ENCODE measurements around the gene SOX9. TPM values are rescaled to one million over a fixed set of nuclear protein-coding genes. Genes with fewer than 3 reads are reported as not detected.

Gene SOX9
- total RNA-seq, 2 donors from 2014 or later: 52.3 to 74.2 TPM

- Histone ChIP-seq H3K4me1 (no peaks in the 10 kb centered on the region), H3K27ac (no peak overlapping the region), H3K9me3 (no peaks in the 10 kb centered on the region), H3K27me3 (no peaks in the 10 kb centered on the region), H3K9ac (ENCODE audit: low read depth in 2 of 2, low read length in 2 of 2) (no peak overlapping the region), H3K4me3 (no peak overlapping the region), H3K36me3 (no peaks in the 10 kb centered on the region)
- DNase-seq: no peak
- no peak for TF ChIP-seq CTCF (IDR thresholded peaks at IDR 0.05)
- intact Hi-C loops (cut with DNase I): no loop called here
Measured at GRCh38 chr17:72079700-72080099, 41.1 kb upstream of the SOX9 start.

- no peak overlapping the region for H3K27ac ChIP-seq
- no peaks in the 10 kb centered on the region for H3K9me3 ChIP-seq
- H3K4me1 ChIP-seq: no peaks in the 10 kb centered on the region
- intact Hi-C loops (cut with DNase I): no loop called here
- no peak for DNase-seq
- H3K9ac ChIP-seq (ENCODE audit: low read depth in 2 of 2, low read length in 2 of 2): no peak overlapping the region
- H3K27me3 ChIP-seq: no peaks in the 10 kb centered on the region
- H3K4me3 ChIP-seq: no peak overlapping the region
- no peaks in the 10 kb centered on the region for H3K36me3 ChIP-seq
- no peak for TF ChIP-seq CTCF (IDR thresholded peaks at IDR 0.05)
Measured at GRCh38 chr17:72087876-72088275, 32.9 kb upstream of the SOX9 start.

GRCh38 chr17:72089453-72089987 is 31.3 kb upstream of the SOX9 start:
- no peak overlapping the region for H3K4me3 ChIP-seq
- DNase-seq: no peak
- intact Hi-C loops (cut with DNase I): no loop called here
- H3K27me3 ChIP-seq: no peaks in the 10 kb centered on the region
- H3K27ac ChIP-seq: no peak overlapping the region
- H3K9ac ChIP-seq (ENCODE audit: low read depth in 2 of 2, low read length in 2 of 2): no peak overlapping the region
- TF ChIP-seq CTCF (IDR thresholded peaks at IDR 0.05): no peak
- no peaks in the 10 kb centered on the region for H3K9me3 ChIP-seq
- no peaks in the 10 kb centered on the region for H3K36me3 ChIP-seq
- no peaks in the 10 kb centered on the region for H3K4me1 ChIP-seq

GRCh38 chr17:72090108-72090507 is 30.7 kb upstream of the SOX9 start:
- no peak for TF ChIP-seq CTCF (IDR thresholded peaks at IDR 0.05)
- Histone ChIP-seq H3K4me3 (no peak overlapping the region), H3K4me1 (no peaks in the 10 kb centered on the region), H3K27ac (no peak overlapping the region), H3K27me3 (no peaks in the 10 kb centered on the region), H3K36me3 (no peaks in the 10 kb centered on the region), H3K9me3 (no peaks in the 10 kb centered on the region), H3K9ac (ENCODE audit: low read depth in 2 of 2, low read length in 2 of 2) (no peak overlapping the region)
- intact Hi-C loops (cut with DNase I): no loop called here
- no peak for DNase-seq

- no peaks in the 10 kb centered on the region for H3K4me1 ChIP-seq
- no peaks in the 10 kb centered on the region for H3K9me3 ChIP-seq
- no peak for TF ChIP-seq CTCF (IDR thresholded peaks at IDR 0.05)
- no peaks in the 10 kb centered on the region for H3K36me3 ChIP-seq
- no peak for DNase-seq
- no peak overlapping the region for H3K4me3 ChIP-seq
- H3K9ac ChIP-seq (ENCODE audit: low read depth in 2 of 2, low read length in 2 of 2): no peak overlapping the region
- no peak overlapping the region for H3K27ac ChIP-seq
- intact Hi-C loops (cut with DNase I): no loop called here
- no peaks in the 10 kb centered on the region for H3K27me3 ChIP-seq
Measured at GRCh38 chr17:72092710-72093322, 28.0 kb upstream of the SOX9 start.

Data from colonic mucosa (tissue), 4 donors.